HCT116 (cell line): ENCODE measurements around the gene MBD5. TPM values are rescaled to one million over a fixed set of nuclear protein-coding genes. Genes with fewer than 3 reads are reported as not detected.

Experiments
- ATAC-seq: fragments of 200-7000 bp; cut with Tn5 transposase; 2 replicates; pipeline ENCODE4 v1.9.1; 2020; ENCODE audit warnings: mild to moderate bottlenecking, moderate library complexity
- BruUV-seq: library from RNA; stranded (reverse); fragments of 400-500 nt; replicated peaks from 2 replicates; lab custom pipeline; 2021; lab: Mats Ljungman, UMichigan
- CTCF ChIA-PET: fragments of 300-600 bp; sonication (Branson Sonifier 250); formaldehyde crosslinking; loops from one replicate; lab custom pipeline; 2021; ENCODE audit warnings: antibody characterized with exemption; lab: Charles Lee
- POLR2A ChIA-PET: fragments of 300-600, 350-600 bp; sonication (Branson Sonifier 250); formaldehyde crosslinking; loops from one replicate; lab custom pipeline; 2021; ENCODE audit warnings: antibody characterized with exemption; lab: Charles Lee
- RAD21 ChIA-PET, 2 experiments: fragments of 300-600 bp; sonication (Branson Sonifier 250); formaldehyde crosslinking; loops; one replicate each; lab custom pipeline; 2023; ENCODE audit warnings: low total read pairs in 2 of 2; ENCODE audit not compliant: uncharacterized antibody in 2 of 2, unreplicated experiment in 2 of 2, low non-redundant PET in 1 of 2; lab: Charles Lee
- DNase-seq: peaks from one replicate; pipeline ENCODE4 v3.0.0-alpha.2; 2010; ENCODE audit warnings: low read depth, low spot score
- H2AFZ ChIP-seq: fragments of 200-600 bp; shearing (Covaris generic), sonication (generic); 2 replicates; pipeline ENCODE4 v1.6.1; 2017; ENCODE audit warnings: low read depth, mixed run types, mixed read lengths, antibody characterized with exemption, low read length; ENCODE audit not compliant: poor library complexity, severe bottlenecking
- H3K27ac ChIP-seq: 2 replicates; pipeline ENCODE4 v1.5.1; 2012; ENCODE audit warnings: low read depth, low read length
- H3K27me3 ChIP-seq: fragments of 200-600 bp; sonication (generic); 2 replicates; pipeline ENCODE4 v1.6.1; 2016; ENCODE audit warnings: mixed run types, low read length, mixed read lengths; ENCODE audit not compliant: insufficient read depth
- H3K36me3 ChIP-seq, 2 experiments: fragments of 200-500 bp in 1 of 2; fragments of 200-600 bp in 1 of 2; sonication (Bioruptor generic) in 1 of 2; sonication (generic) in 1 of 2; 2 replicates each; pipeline versions ENCODE4 v1.5.1 to v1.6.1; 2014 to 2016; ENCODE audit warnings: low read length in 2 of 2, inconsistent platforms in 1 of 2, mixed read lengths in 1 of 2, mixed run types in 1 of 2; ENCODE audit not compliant: insufficient read depth in 2 of 2, control insufficient read depth in 1 of 2
- H3K4me1 ChIP-seq, 2 experiments: fragments of 200-600 bp in 1 of 2; sonication (generic) in 1 of 2; 2 replicates each; pipeline versions ENCODE4 v1.5.1 to v1.6.1; 2012 to 2017; ENCODE audit warnings: low read length in 2 of 2, inconsistent platforms in 1 of 2, mild to moderate bottlenecking in 1 of 2, mixed read lengths in 1 of 2, mixed run types in 1 of 2, moderate library complexity in 1 of 2; ENCODE audit not compliant: insufficient read depth in 2 of 2, control insufficient read depth in 1 of 2
- H3K4me2 ChIP-seq: fragments of 200-600 bp; sonication (generic); 2 replicates; pipeline ENCODE4 v1.6.1; 2017; ENCODE audit warnings: mixed run types, low read length, mixed read lengths
- H3K4me3 ChIP-seq, 2 experiments: fragments of 200-600 bp in 1 of 2; sonication (generic) in 1 of 2; replicated peaks in 1 of 2; 2 replicates each; pipeline ENCODE4 v1.5.1; 2011 to 2016; ENCODE audit warnings: low read length in 2 of 2, control low read depth in 1 of 2, low read depth in 1 of 2, mild to moderate bottlenecking in 1 of 2, mixed read lengths in 1 of 2, mixed run types in 1 of 2
- H3K79me2 ChIP-seq: fragments of 200-600 bp; sonication (generic); 2 replicates; pipeline ENCODE4 v1.6.1; 2017; ENCODE audit warnings: mild to moderate bottlenecking, mixed run types, low read length, moderate library complexity, mixed read lengths; ENCODE audit not compliant: insufficient read depth
- H3K9ac ChIP-seq: fragments of 200-600 bp; sonication (generic); 2 replicates; pipeline ENCODE4 v1.6.1; 2016; ENCODE audit warnings: low read length, mixed read lengths
- H3K9me2 ChIP-seq: fragments of 200-600 bp; sonication (generic), shearing (Covaris generic); 2 replicates; pipeline ENCODE4 v1.6.1; 2017; ENCODE audit warnings: mixed run types, mild to moderate bottlenecking, moderate library complexity; ENCODE audit not compliant: insufficient read depth
- H3K9me3 ChIP-seq, 2 experiments: fragments of 200-500 bp in 1 of 2; fragments of 200-600 bp in 1 of 2; sonication (Bioruptor generic) in 1 of 2; sonication (generic) in 1 of 2; 2 replicates each; pipeline ENCODE4 v1.6.1; 2014 to 2017; ENCODE audit warnings: low read length in 2 of 2, mixed read lengths in 2 of 2, inconsistent platforms in 1 of 2, low read depth in 1 of 2, mild to moderate bottlenecking in 1 of 2, mixed run types in 1 of 2, moderate library complexity in 1 of 2; ENCODE audit not compliant: control insufficient read depth in 1 of 2, insufficient read depth in 1 of 2
- H4K20me1 ChIP-seq: fragments of 200-600 bp; sonication (generic), shearing (Covaris generic); 2 replicates; pipeline ENCODE4 v1.6.1; 2017; ENCODE audit warnings: mixed run types, mild to moderate bottlenecking, moderate library complexity; ENCODE audit not compliant: insufficient read depth
- EGR1 ChIP-seq: IDR thresholded peaks from 2 replicates; pipeline ENCODE4 v1.6.1; 2012; ENCODE audit warnings: low read depth
- ELF1 ChIP-seq: IDR thresholded peaks from 2 replicates; pipeline ENCODE4 v1.6.1; 2012; ENCODE audit warnings: low read depth, borderline replicate concordance
- EZH2 ChIP-seq: fragments of 200-600 bp; sonication (generic); IDR thresholded peaks from 2 replicates; pipeline ENCODE4 v1.6.1; 2017; ENCODE audit warnings: antibody characterized with exemption, mixed run types
- EZH2phosphoT487 ChIP-seq: fragments of 200-600 bp; IDR thresholded peaks from 2 replicates; pipeline ENCODE4 v1.6.1; 2018; ENCODE audit warnings: antibody characterized with exemption, borderline replicate concordance
- FOSL1 ChIP-seq: IDR thresholded peaks from 2 replicates; pipeline ENCODE4 v1.6.1; 2012; ENCODE audit warnings: low read depth
- SIN3A ChIP-seq: IDR thresholded peaks from 2 replicates; pipeline ENCODE4 v1.6.1; 2012; ENCODE audit warnings: low read depth
- SRF ChIP-seq: IDR thresholded peaks from 2 replicates; pipeline ENCODE4 v1.6.1; 2012; ENCODE audit warnings: low read depth
- YY1 ChIP-seq: IDR thresholded peaks from 2 replicates; pipeline ENCODE4 v1.6.1; 2011; ENCODE audit warnings: low read length, low read depth, moderate library complexity, mild to moderate bottlenecking; ENCODE audit not compliant: insufficient replicate concordance; ENCODE audit errors: extremely low read depth
- intact Hi-C: fragments of 100-400 bp; cut with micrococcal nuclease; formaldehyde crosslinking; loops from 2 replicates; pipeline ENCODE4 v1.10.0; 2022
- total RNA-seq: library from RNA; stranded (reverse); gene quantifications from one replicate; pipeline ENCODE4 v1.2.1, GENCODE V29; 2021; ENCODE audit not compliant: unreplicated experiment
- TF ChIP-seq, protein P1 (sequence below): IDR thresholded peaks from 2 replicates; pipeline ENCODE4 v1.6.1; 2011; ENCODE audit warnings: mild to moderate bottlenecking, low read length, moderate library complexity; ENCODE audit not compliant: insufficient replicate concordance; ENCODE audit errors: extremely low read depth
- TF ChIP-seq, protein P2 (sequence below): IDR thresholded peaks from 2 replicates; pipeline ENCODE4 v1.6.1; 2012

Gene MBD5
- total RNA-seq, 1 experiment from 2014 or later, result 20.5 TPM

DNA sequence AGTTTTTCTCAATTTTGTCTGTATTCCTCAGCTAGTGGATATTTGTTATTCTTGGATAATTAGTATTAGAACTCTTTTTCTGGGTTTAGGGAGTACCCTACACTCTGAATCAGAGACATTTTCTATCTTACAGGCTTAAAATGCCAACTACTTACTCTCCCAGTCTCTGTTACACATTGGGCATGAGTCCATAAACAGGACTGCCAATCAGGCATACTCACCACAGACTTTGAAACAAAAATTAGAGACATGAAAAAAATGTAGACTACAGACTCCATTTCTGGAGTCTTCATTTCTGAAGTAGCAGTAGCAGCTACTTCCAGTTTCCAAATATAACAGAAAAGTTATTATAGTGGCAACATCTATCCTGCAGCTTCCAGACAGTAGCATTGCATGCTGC is 279.7 kb downstream of the MBD5 start (continued):
- TF ChIP-seq, protein P1, sequence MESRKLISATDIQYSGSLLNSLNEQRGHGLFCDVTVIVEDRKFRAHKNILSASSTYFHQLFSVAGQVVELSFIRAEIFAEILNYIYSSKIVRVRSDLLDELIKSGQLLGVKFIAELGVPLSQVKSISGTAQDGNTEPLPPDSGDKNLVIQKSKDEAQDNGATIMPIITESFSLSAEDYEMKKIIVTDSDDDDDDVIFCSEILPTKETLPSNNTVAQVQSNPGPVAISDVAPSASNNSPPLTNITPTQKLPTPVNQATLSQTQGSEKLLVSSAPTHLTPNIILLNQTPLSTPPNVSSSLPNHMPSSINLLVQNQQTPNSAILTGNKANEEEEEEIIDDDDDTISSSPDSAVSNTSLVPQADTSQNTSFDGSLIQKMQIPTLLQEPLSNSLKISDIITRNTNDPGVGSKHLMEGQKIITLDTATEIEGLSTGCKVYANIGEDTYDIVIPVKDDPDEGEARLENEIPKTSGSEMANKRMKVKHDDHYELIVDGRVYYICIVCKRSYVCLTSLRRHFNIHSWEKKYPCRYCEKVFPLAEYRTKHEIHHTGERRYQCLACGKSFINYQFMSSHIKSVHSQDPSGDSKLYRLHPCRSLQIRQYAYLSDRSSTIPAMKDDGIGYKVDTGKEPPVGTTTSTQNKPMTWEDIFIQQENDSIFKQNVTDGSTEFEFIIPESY, result no peak
- no peak for TF ChIP-seq EGR1
- no peak for TF ChIP-seq ELF1

DNA sequence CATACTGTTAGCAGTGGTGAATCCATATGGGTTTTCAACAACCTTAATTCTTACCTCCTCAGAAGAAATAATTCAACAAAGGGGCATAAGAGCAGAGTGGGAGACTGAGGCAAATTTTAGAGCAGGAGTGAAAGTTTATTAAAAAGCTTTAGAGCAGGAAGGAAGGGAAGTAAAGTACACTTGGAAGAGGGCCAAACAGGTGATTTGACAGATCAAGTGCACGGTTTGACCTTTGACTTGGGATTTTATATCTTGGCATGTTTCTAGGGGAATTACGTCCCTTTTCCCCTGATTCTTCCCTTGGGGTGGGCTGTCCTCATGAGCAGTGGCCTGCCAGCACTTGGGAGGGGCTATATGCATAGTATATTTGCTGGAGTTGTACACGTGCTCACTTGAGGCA is 280.5 kb downstream of the MBD5 start:
- Histone ChIP-seq H3K4me1 (no peaks in the 10 kb centered on the region), H3K27ac (no peak overlapping the region), H3K9me2 (no peaks in the 10 kb centered on the region), H3K27me3 (no peaks in the 10 kb centered on the region), H3K9me3 (no peaks in the 10 kb centered on the region), H3K36me3 (no peaks in the 10 kb centered on the region), H3K4me3 (no peak overlapping the region), H2AFZ (no peak overlapping the region), H4K20me1 (no peaks in the 10 kb centered on the region), H3K4me2 (no peak overlapping the region), H3K9ac (no peak overlapping the region), H3K79me2 (no peaks in the 10 kb centered on the region)
- DNase-seq (no peak), ATAC-seq (no peak)
- POLR2A ChIA-PET, result no interaction called here
- no TSS peak for BruUV-seq
- TF ChIP-seq EZH2 (no peak), YY1 (no peak), SIN3A (no peak), EGR1 (no peak), FOSL1 (no peak), SRF (no peak), EZH2phosphoT487 (no peak)
- TF ChIP-seq, protein P2, sequence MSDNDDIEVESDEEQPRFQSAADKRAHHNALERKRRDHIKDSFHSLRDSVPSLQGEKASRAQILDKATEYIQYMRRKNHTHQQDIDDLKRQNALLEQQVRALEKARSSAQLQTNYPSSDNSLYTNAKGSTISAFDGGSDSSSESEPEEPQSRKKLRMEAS, result no peak
- intact Hi-C loops, result no loop called here
- CTCF ChIA-PET, result no interaction called here
- RAD21 ChIA-PET, result no interaction called here
